Testis (tissue), 3 donors: Measurements from ENCODE around the gene TPPP2. TPM values are rescaled to one million over a fixed set of nuclear protein-coding genes. Genes with fewer than 3 reads are reported as not detected.

Source experiments
- DNase-seq: peaks from one replicate; pipeline ENCODE4 v3.0.0-alpha.2; 2019
- H3K27ac ChIP-seq, 2 donors: fragments of 200-600 bp; sonication (generic); one replicate each; pipeline ENCODE4 v1.5.1; 2019
- H3K27me3 ChIP-seq: fragments of 200-600 bp; sonication (generic); one replicate; pipeline ENCODE4 v1.5.1; 2019
- H3K36me3 ChIP-seq: fragments of 200-600 bp; sonication (generic); one replicate; pipeline ENCODE4 v1.5.1; 2017; ENCODE audit warnings: low read depth; ENCODE audit errors: missing control alignments
- H3K4me1 ChIP-seq: fragments of 200-600 bp; sonication (generic); one replicate; pipeline ENCODE4 v1.5.1; 2019
- H3K4me3 ChIP-seq, 2 donors: fragments of 200-600 bp; sonication (generic); one replicate each; pipeline ENCODE4 v1.5.1; 2017 to 2019
- H3K9me3 ChIP-seq: fragments of 200-600 bp; sonication (generic); one replicate; pipeline ENCODE4 v1.5.1; 2017
- POLR2A ChIP-seq: fragments of 450-650 bp; IDR thresholded peaks from one replicate; pipeline ENCODE4 v1.6.1; 2017; ENCODE audit warnings: antibody characterized with exemption, mild to moderate bottlenecking, moderate library complexity
- whole genome bisulfite sequencing, 2 donors: methylation state at CpG; one replicate each; pipeline ENCODE4 v1.1.5; 2018; 5-methylcytosine and 5-hydroxymethylcytosine counted together
- intact Hi-C: fragments of 100-400 bp; cut with DNase I; formaldehyde crosslinking; loops from one replicate; pipeline ENCODE4 v1.15.1; 2023; ENCODE audit warnings: low total_unique reads
- polyA plus RNA-seq: library from polyadenylated mRNA; stranded (reverse); fragments of 350-450 nt; fragmentation: Illumina TruSeq; extraction: RNeasy Lipid Tissue Mini Kit (QIAGEN cat#74804); gene quantifications from one replicate; pipeline ENCODE4 v1.2.3, GENCODE V29; 2014; ENCODE audit warnings: low read depth, low replicate concordance; ENCODE audit not compliant: insufficient read depth
- total RNA-seq, 2 donors: library from RNA; depleted of rRNA; stranded (reverse); fragments of >200 nt; gene quantifications; one replicate each; pipeline ENCODE4 v1.2.3, GENCODE V29; 2016
- TF ChIP-seq, protein P1 (sequence below), 3 experiments: fragments of 450-650 bp in 2 of 3; fragments of 200-600 bp in 1 of 3; sonication (generic) in 1 of 3; IDR thresholded peaks; one replicate each; pipeline ENCODE4 v1.5.1; 2016 to 2019; ENCODE audit warnings: antibody characterized with exemption in 3 of 3, mild to moderate bottlenecking in 2 of 3, moderate library complexity in 1 of 3

Gene TPPP2
- total and polyA plus RNA-seq, 3 donors from 2014 or later, result 94.3 to 490 (median 201) TPM

DNA sequence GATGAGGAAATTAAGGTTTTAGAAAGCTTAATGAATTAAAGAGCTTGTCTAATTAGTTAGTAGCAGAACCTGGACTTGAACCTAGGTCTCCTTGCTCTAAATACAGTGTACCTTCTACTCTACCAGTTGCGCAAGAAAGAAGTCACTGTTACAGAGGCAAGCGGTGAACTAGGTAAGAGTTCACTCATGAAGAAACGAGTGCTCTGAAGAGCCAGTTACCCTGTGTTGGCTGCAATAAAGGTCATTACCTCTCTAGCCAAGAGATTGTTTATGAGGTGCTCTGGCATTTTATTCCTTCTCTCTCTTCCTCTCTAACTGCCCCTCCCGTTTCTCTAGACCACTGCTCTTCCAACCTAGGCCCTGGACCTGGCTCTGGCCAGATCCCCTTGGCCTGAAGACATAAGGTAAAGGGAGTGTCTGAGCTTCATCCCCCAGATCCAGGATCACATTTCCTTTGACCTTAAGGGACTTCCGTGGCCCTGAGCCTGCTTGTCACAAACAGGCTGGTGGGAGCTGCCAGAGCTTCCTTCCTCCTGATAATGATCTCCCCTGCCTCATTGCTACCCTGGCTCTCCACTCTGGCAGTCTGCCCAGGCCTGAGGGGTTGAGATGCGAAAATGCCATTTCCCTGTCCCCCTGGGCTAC is 14.1 kb downstream of the TPPP2 start:
- Histone ChIP-seq H3K27ac (no peak overlapping the region), H3K27me3 (no peaks in the 10 kb centered on the region), H3K9me3 (no peaks in the 10 kb centered on the region), H3K4me3 (no peak overlapping the region), H3K4me1 (peaks cover 16% of the 10 kb centered on the region), H3K36me3 (no peaks in the 10 kb centered on the region)
- no peak for DNase-seq
- 65 to 69% methylated on average over 6 of the region's 6 CpGs for WGBS, 2 donors
- intact Hi-C loops, result no loop called here
- TF ChIP-seq POLR2A, result no peak
- TF ChIP-seq, protein P1, sequence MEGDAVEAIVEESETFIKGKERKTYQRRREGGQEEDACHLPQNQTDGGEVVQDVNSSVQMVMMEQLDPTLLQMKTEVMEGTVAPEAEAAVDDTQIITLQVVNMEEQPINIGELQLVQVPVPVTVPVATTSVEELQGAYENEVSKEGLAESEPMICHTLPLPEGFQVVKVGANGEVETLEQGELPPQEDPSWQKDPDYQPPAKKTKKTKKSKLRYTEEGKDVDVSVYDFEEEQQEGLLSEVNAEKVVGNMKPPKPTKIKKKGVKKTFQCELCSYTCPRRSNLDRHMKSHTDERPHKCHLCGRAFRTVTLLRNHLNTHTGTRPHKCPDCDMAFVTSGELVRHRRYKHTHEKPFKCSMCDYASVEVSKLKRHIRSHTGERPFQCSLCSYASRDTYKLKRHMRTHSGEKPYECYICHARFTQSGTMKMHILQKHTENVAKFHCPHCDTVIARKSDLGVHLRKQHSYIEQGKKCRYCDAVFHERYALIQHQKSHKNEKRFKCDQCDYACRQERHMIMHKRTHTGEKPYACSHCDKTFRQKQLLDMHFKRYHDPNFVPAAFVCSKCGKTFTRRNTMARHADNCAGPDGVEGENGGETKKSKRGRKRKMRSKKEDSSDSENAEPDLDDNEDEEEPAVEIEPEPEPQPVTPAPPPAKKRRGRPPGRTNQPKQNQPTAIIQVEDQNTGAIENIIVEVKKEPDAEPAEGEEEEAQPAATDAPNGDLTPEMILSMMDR (IDR thresholded peaks at IDR 0.05), result no peak

GRCh38 chr14:21047378-21047781 is 17.4 kb downstream of the TPPP2 start:
- H3K4me1 ChIP-seq, result peaks cover 13% of the 10 kb centered on the region
- H3K4me3 ChIP-seq, result no peak overlapping the region
- H3K27ac ChIP-seq, result no peak overlapping the region
- H3K27me3 ChIP-seq, result no peaks in the 10 kb centered on the region
- WGBS, 2 donors, result 87 to 89% methylated on average over 2 of the region's 2 CpGs
- intact Hi-C loops, result no loop called here
- no peaks in the 10 kb centered on the region for H3K9me3 ChIP-seq
- no peak for DNase-seq
- TF ChIP-seq POLR2A, result no peak
- TF ChIP-seq, protein P1 (IDR thresholded peaks at IDR 0.05), result no peak
- no peaks in the 10 kb centered on the region for H3K36me3 ChIP-seq

- Histone ChIP-seq H3K27me3 (no peaks in the 10 kb centered on the region), H3K27ac (no peak overlapping the region), H3K36me3 (no peaks in the 10 kb centered on the region), H3K4me1 (peaks cover 13% of the 10 kb centered on the region), H3K4me3 (no peak overlapping the region), H3K9me3 (no peaks in the 10 kb centered on the region)
- intact Hi-C loops, result no loop called here
- no peak for TF ChIP-seq POLR2A
- TF ChIP-seq, protein P1 (IDR thresholded peaks at IDR 0.05), result no peak
- WGBS, 2 donors, result 47 to 49% methylated on average over 2 of the region's 2 CpGs
- DNase-seq, result peak; percentile 71
Observed at GRCh38 chr14:21048638-21049037, 18.6 kb downstream of the TPPP2 start.

DNA sequence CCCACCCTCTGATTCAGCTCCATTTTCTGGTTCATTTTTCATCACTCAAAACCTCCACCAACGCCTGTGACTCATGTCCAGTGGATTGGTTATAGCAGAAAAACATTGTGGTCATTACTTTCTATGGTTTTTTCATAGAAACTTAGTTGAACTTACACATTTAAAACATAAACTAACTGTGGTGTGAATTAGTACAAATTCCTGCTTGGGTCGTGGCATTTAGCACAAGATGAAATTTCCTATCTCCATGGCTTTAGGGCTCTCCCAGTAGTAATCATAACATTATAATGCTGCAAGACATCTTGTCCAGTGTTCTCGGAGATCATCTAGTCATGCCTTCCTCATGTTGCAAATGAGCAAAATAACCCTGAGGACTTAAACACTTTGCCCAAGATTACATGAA is 19.3 kb downstream of the TPPP2 start:
- WGBS, 2 donors, result 46 to 57% methylated on average over 3 of the region's 3 CpGs
- no peak for DNase-seq
- intact Hi-C loops, result no loop called here

More for the DNA sequence above, 19.3 kb downstream of the TPPP2 start:
- TF ChIP-seq, protein P1 (IDR thresholded peaks at IDR 0.05), result no peak
- H3K9me3 ChIP-seq, result no peaks in the 10 kb centered on the region
- no peaks in the 10 kb centered on the region for H3K27me3 ChIP-seq
- no peak overlapping the region for H3K27ac ChIP-seq
- no peak overlapping the region for H3K4me3 ChIP-seq
- peaks cover 13% of the 10 kb centered on the region for H3K4me1 ChIP-seq
- no peaks in the 10 kb centered on the region for H3K36me3 ChIP-seq
